HepG2 (cell line): ENCODE measurements around the gene ADAM19. TPM values are rescaled to one million over a fixed set of nuclear protein-coding genes. Genes with fewer than 3 reads are reported as not detected.

Experiments used
- ATAC-seq: fragments of 200-7000 bp; cut with Tn5 transposase; 3 replicates; pipeline ENCODE4 v1.9.1; 2020; ENCODE audit warnings: mild to moderate bottlenecking, moderate library complexity
- BruUV-seq: library from RNA; stranded (reverse); fragments of 400-500 nt; replicated peaks from 2 replicates; lab custom pipeline; 2021; lab: Mats Ljungman, UMichigan
- CTCF ChIA-PET: fragments of 300-600 bp; formaldehyde crosslinking; extraction: SDS; loops from one replicate; lab custom pipeline; 2021; ENCODE audit warnings: low total read pairs, inconsistent platforms, low intra/inter-chr PET ratio; lab: Yijun Ruan, JAX
- POLR2A ChIA-PET: fragments of 350-600 bp; sonication (Branson Sonifier 250); formaldehyde crosslinking; loops from one replicate; lab custom pipeline; 2020; ENCODE audit warnings: antibody characterized with exemption, inconsistent platforms; lab: Yijun Ruan, JAX
- DNase-seq: peaks from one replicate; pipeline ENCODE4 v3.0.0-alpha.2; 2015; ENCODE audit warnings: low spot score
- FAIRE-seq: peaks from 3 replicates; lab custom pipeline; 2011; peaks lifted over from hg19 to GRCh38; lab: Jason Lieb, UNC
- H2AFZ ChIP-seq: one replicate; pipeline ENCODE4 v1.6.1; 2011; ENCODE audit warnings: low read length, inconsistent platforms
- H3K27ac ChIP-seq: fragments of 300-600 bp; 3 replicates; pipeline ENCODE4 v1.8.0; 2011; ENCODE audit warnings: mixed run types, mild to moderate bottlenecking, mixed read lengths, low read length, inconsistent platforms; ENCODE audit not compliant: insufficient read depth; ENCODE audit errors: extremely low read length
- H3K27me3 ChIP-seq, 2 experiments: fragments of 200-600 bp in 1 of 2; 2 replicates in 1 of 2; 3 replicates in 1 of 2; pipeline versions ENCODE4 v1.6.0 to v1.8.0; 2011; ENCODE audit warnings: low read length in 2 of 2, mild to moderate bottlenecking in 2 of 2, moderate library complexity in 2 of 2, inconsistent platforms in 1 of 2; ENCODE audit not compliant: insufficient read depth in 2 of 2, control insufficient read depth in 1 of 2
- H3K36me3 ChIP-seq, 2 experiments: fragments of 200-600 bp in 1 of 2; replicated peaks in 1 of 2; 2 replicates in 1 of 2; 3 replicates in 1 of 2; pipeline versions ENCODE4 v1.5.1 to v1.8.0; 2011; ENCODE audit warnings: low read length in 2 of 2, inconsistent platforms in 1 of 2; ENCODE audit not compliant: insufficient read depth in 2 of 2, control insufficient read depth in 1 of 2
- H3K4me1 ChIP-seq: 2 replicates; pipeline ENCODE4 v1.5.1; 2012; ENCODE audit warnings: low read length, inconsistent platforms; ENCODE audit not compliant: insufficient read depth
- H3K4me2 ChIP-seq: 2 replicates; pipeline ENCODE4 v1.6.0; 2011; ENCODE audit warnings: low read depth, low read length, inconsistent platforms
- H3K4me3 ChIP-seq, 3 experiments: fragments of 200-600 bp in 1 of 3; sonication (generic), shearing (Covaris generic) in 1 of 3; replicated peaks in 1 of 3; 2 replicates each; pipeline ENCODE4 v1.5.1; 2011 to 2016; ENCODE audit warnings: low read length in 3 of 3, inconsistent platforms in 2 of 3, low read depth in 2 of 3, mild to moderate bottlenecking in 2 of 3, control low read depth in 1 of 3, mixed read lengths in 1 of 3; ENCODE audit not compliant: insufficient read depth in 1 of 3
- H3K79me2 ChIP-seq: one replicate; pipeline ENCODE4 v1.6.1; 2011; ENCODE audit warnings: low read length, inconsistent platforms; ENCODE audit not compliant: insufficient read depth
- H3K9ac ChIP-seq: 2 replicates; pipeline ENCODE4 v1.6.0; 2011; ENCODE audit warnings: mild to moderate bottlenecking, low read depth, low read length, inconsistent platforms; ENCODE audit not compliant: insufficient read depth
- H3K9me3 ChIP-seq: 2 replicates; pipeline ENCODE4 v1.5.1; 2012; ENCODE audit warnings: mild to moderate bottlenecking, low read length
- H4K20me1 ChIP-seq: 2 replicates; pipeline ENCODE4 v1.6.0; 2011; ENCODE audit warnings: inconsistent platforms, mild to moderate bottlenecking, low read length, moderate library complexity; ENCODE audit not compliant: insufficient read depth
- CEBPG ChIP-seq: IDR thresholded peaks from 2 replicates; pipeline ENCODE4 v1.6.1; 2016
- FOSL2 ChIP-seq: sonication (generic); formaldehyde crosslinking; IDR thresholded peaks from 2 replicates; pipeline ENCODE4 v1.4.0; 2020; ENCODE audit warnings: missing genetic modification reagents
- MBD4 ChIP-seq: IDR thresholded peaks from 2 replicates; pipeline ENCODE4 v1.6.1; 2012; ENCODE audit warnings: low read length, inconsistent platforms, borderline replicate concordance
- MED13 ChIP-seq: sonication (generic); formaldehyde crosslinking; IDR thresholded peaks from 2 replicates; pipeline ENCODE4 v1.5.0; 2020; ENCODE audit warnings: missing genetic modification reagents
- PHF5A ChIP-seq: IDR thresholded peaks from one replicate; pipeline ENCODE4 v1.6.1; 2018; ENCODE audit warnings: low read depth, missing genetic modification reagents; ENCODE audit not compliant: unreplicated experiment
- ZNF282 ChIP-seq: fragments of 450-650 bp; IDR thresholded peaks from 2 replicates; pipeline ENCODE4 v1.6.1; 2018; ENCODE audit not compliant: partially characterized antibody
- ZNF337 ChIP-seq: sonication (generic); formaldehyde crosslinking; IDR thresholded peaks from 2 replicates; pipeline ENCODE4 v1.5.1; 2020; ENCODE audit warnings: missing genetic modification reagents, low read depth, mild to moderate bottlenecking, borderline replicate concordance
- WGBS: methylation state at CpG from one replicate; pipeline ENCODE4 v1.1.6; 2017; ENCODE audit warnings: low lambda C conversion rate; 5-methylcytosine and 5-hydroxymethylcytosine counted together
- in situ Hi-C: cut with HindIII; loops from 2 replicates; pipeline ENCODE4 v1.10.0; 2017; ENCODE audit warnings: low pct_unique_long_range_greater_than_20kb; ENCODE audit not compliant: extremely low pct_ligation_motif_present
- intact Hi-C: fragments of 100-400 bp; cut with micrococcal nuclease; formaldehyde crosslinking; loops from one replicate; pipeline ENCODE4 v1.10.0; 2022; ENCODE audit not compliant: unreplicated experiment
- polyA plus RNA-seq, 8 experiments: library from polyadenylated mRNA; depleted of rRNA in 3 of 8; stranded (reverse) in 7 of 8; unstranded in 1 of 8; fragments of >200 nt; fragmentation: Illumina TruSeq in 4 of 8; extraction: Trizol in 4 of 8; gene quantifications; 2 replicates each; pipeline versions ENCODE4 v1.2.1 to v1.2.3, GENCODE V29; 2011 to 2016; ENCODE audit warnings: low read depth in 4 of 8, missing spikeins in 1 of 8, mixed read lengths in 1 of 8; ENCODE audit not compliant: insufficient read depth in 1 of 8
- total RNA-seq, 5 experiments: library from RNA; depleted of rRNA; stranded (reverse); fragments of >200 nt; fragmentation: Illumina TruSeq; extraction: Trizol; gene quantifications; 2 replicates each; pipeline ENCODE4 v1.2.3, GENCODE V29; 2016; ENCODE audit warnings: low read depth in 1 of 5
- TF ChIP-seq, protein P1 (sequence below): IDR thresholded peaks from 2 replicates; pipeline ENCODE4 v1.6.1; 2016; ENCODE audit warnings: low read depth, missing genetic modification reagents, missing compliant biosample characterization

ADAM19 gene
- total and polyA plus RNA-seq, 2 of the 13 experiments (the other 11 are each of a cell fraction or from before 2014, with no cell fraction given): 0.38 to 0.74 TPM

DNA sequence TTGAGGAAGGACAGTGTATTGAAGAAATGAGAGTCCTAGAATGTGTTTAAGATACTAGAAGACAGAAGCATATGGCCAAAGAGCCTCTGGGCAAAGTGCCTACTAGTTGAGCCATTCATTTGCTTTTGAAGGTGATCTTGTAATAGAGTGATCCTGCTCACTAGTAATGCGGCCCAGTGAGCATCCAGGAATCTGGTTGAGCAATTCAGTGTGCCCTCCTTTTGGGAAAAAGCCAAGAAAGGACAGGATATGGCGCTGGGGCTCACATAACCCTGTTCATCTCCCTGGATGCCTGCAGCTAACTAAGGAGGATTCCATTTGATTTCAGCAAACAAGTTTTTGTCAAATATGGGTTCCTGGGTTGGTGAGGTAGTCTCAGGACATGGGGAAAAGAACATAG, 16.3 kb downstream of the ADAM19 start:
- no peaks in the 10 kb centered on the region; a peak in 1 of 5 replicates for H3K27me3 ChIP-seq
- no peak for TF ChIP-seq MBD4
- TF ChIP-seq ZNF337: no peak
- TF ChIP-seq PHF5A (CRISPR knock-in tag): no peak
- TF ChIP-seq ZNF282: no peak
- no peak for TF ChIP-seq FOSL2 (CRISPR knock-in tag)
- TF ChIP-seq CEBPG (CRISPR knock-in tag): no peak
- TF ChIP-seq MED13 (CRISPR knock-in tag): no peak
- TF ChIP-seq, protein P1, sequence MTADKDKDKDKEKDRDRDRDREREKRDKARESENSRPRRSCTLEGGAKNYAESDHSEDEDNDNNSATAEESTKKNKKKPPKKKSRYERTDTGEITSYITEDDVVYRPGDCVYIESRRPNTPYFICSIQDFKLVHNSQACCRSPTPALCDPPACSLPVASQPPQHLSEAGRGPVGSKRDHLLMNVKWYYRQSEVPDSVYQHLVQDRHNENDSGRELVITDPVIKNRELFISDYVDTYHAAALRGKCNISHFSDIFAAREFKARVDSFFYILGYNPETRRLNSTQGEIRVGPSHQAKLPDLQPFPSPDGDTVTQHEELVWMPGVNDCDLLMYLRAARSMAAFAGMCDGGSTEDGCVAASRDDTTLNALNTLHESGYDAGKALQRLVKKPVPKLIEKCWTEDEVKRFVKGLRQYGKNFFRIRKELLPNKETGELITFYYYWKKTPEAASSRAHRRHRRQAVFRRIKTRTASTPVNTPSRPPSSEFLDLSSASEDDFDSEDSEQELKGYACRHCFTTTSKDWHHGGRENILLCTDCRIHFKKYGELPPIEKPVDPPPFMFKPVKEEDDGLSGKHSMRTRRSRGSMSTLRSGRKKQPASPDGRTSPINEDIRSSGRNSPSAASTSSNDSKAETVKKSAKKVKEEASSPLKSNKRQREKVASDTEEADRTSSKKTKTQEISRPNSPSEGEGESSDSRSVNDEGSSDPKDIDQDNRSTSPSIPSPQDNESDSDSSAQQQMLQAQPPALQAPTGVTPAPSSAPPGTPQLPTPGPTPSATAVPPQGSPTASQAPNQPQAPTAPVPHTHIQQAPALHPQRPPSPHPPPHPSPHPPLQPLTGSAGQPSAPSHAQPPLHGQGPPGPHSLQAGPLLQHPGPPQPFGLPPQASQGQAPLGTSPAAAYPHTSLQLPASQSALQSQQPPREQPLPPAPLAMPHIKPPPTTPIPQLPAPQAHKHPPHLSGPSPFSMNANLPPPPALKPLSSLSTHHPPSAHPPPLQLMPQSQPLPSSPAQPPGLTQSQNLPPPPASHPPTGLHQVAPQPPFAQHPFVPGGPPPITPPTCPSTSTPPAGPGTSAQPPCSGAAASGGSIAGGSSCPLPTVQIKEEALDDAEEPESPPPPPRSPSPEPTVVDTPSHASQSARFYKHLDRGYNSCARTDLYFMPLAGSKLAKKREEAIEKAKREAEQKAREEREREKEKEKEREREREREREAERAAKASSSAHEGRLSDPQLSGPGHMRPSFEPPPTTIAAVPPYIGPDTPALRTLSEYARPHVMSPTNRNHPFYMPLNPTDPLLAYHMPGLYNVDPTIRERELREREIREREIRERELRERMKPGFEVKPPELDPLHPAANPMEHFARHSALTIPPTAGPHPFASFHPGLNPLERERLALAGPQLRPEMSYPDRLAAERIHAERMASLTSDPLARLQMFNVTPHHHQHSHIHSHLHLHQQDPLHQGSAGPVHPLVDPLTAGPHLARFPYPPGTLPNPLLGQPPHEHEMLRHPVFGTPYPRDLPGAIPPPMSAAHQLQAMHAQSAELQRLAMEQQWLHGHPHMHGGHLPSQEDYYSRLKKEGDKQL: no peak
- WGBS: 14% methylated on average over 2 of the region's 2 CpGs
- in situ Hi-C loops: no loop called here
- FAIRE-seq: no peak
- no peak overlapping the region for H2AFZ ChIP-seq
- no peak overlapping the region for H3K4me2 ChIP-seq
- H3K9ac ChIP-seq: no peak overlapping the region
- H3K4me3 ChIP-seq: no peak overlapping the region
- H3K79me2 ChIP-seq: no peaks in the 10 kb centered on the region
- H3K27ac ChIP-seq: no peak overlapping the region
- DNase-seq: no peak
- no TSS peak for BruUV-seq
- ChIA-PET POLR2A (no interaction called here), CTCF (no interaction called here)
- H3K9me3 ChIP-seq: no peaks in the 10 kb centered on the region
- no peak for ATAC-seq
- H3K4me1 ChIP-seq: peaks cover 28% of the 10 kb centered on the region
- no peaks in the 10 kb centered on the region for H4K20me1 ChIP-seq
- H3K36me3 ChIP-seq: no peaks in the 10 kb centered on the region; a peak in 1 of 5 replicates
- intact Hi-C loops: no loop called here
